ENCODE results near the gene GAL3ST2.

Gene GAL3ST2

GRCh38 chr2:241796209-241796608 lies 19.6 kb downstream of the GAL3ST2 start:
- no peaks in the 10 kb centered on the region for H3K36me3 ChIP-seq (ENCODE audit: control insufficient read depth, insufficient read depth, low read length)
- DNase-seq (ENCODE audit: extremely low read depth, insufficient read length): no peak
- TF ChIP-seq CTCF (IDR thresholded peaks at IDR 0.05; ENCODE audit: insufficient read depth, low read length, poor library complexity, severe bottlenecking): no peak

GRCh38 chr2:241796610-241797138 lies 20.1 kb downstream of the GAL3ST2 start:
- DNase-seq (ENCODE audit: extremely low read depth, insufficient read length): no peak
- TF ChIP-seq CTCF (IDR thresholded peaks at IDR 0.05; ENCODE audit: insufficient read depth, low read length, poor library complexity, severe bottlenecking): no peak
- Histone ChIP-seq H3K27me3 (replicated peaks; ENCODE audit: control insufficient read depth, insufficient read depth, low read length) (no peaks in the 10 kb centered on the region), H3K36me3 (ENCODE audit: control insufficient read depth, insufficient read depth, low read length) (no peaks in the 10 kb centered on the region), H3K4me3 (replicated peaks; ENCODE audit: low read depth, low read length) (no peak overlapping the region)

More at GRCh38 chr2:241796209-241796608, 19.6 kb downstream of the GAL3ST2 start:
- no peaks in the 10 kb centered on the region for H3K27me3 ChIP-seq (replicated peaks; ENCODE audit: control insufficient read depth, insufficient read depth, low read length)
- no peak overlapping the region for H3K4me3 ChIP-seq (replicated peaks; ENCODE audit: low read depth, low read length)

GRCh38 chr2:241797441-241798080 lies 20.9 kb downstream of the GAL3ST2 start:
- H3K4me3 ChIP-seq (replicated peaks; ENCODE audit: low read depth, low read length): no peak overlapping the region
- no peak for TF ChIP-seq CTCF (IDR thresholded peaks at IDR 0.05; ENCODE audit: insufficient read depth, low read length, poor library complexity, severe bottlenecking)
- H3K36me3 ChIP-seq (ENCODE audit: control insufficient read depth, insufficient read depth, low read length): no peaks in the 10 kb centered on the region
- no peak for DNase-seq (ENCODE audit: extremely low read depth, insufficient read length)
- no peaks in the 10 kb centered on the region for H3K27me3 ChIP-seq (replicated peaks; ENCODE audit: control insufficient read depth, insufficient read depth, low read length)

- no peak overlapping the region for H3K4me3 ChIP-seq (replicated peaks; ENCODE audit: low read depth, low read length)
These were observed 21.5 kb downstream of the GAL3ST2 start for GRCh38 chr2:241798081-241798630.

GRCh38 chr2:241798631-241799521 lies 22.3 kb downstream of the GAL3ST2 start:
- no peak overlapping the region for H3K4me3 ChIP-seq (replicated peaks; ENCODE audit: low read depth, low read length)
- DNase-seq (ENCODE audit: extremely low read depth, insufficient read length): no peak
- TF ChIP-seq CTCF (IDR thresholded peaks at IDR 0.05; ENCODE audit: insufficient read depth, low read length, poor library complexity, severe bottlenecking): no peak
- H3K27me3 ChIP-seq (replicated peaks; ENCODE audit: control insufficient read depth, insufficient read depth, low read length): no peaks in the 10 kb centered on the region
- no peaks in the 10 kb centered on the region for H3K36me3 ChIP-seq (ENCODE audit: control insufficient read depth, insufficient read depth, low read length)

More at GRCh38 chr2:241798081-241798630, 21.5 kb downstream of the GAL3ST2 start:
- no peak for DNase-seq (ENCODE audit: extremely low read depth, insufficient read length)
- H3K27me3 ChIP-seq (replicated peaks; ENCODE audit: control insufficient read depth, insufficient read depth, low read length): no peaks in the 10 kb centered on the region
- H3K36me3 ChIP-seq (ENCODE audit: control insufficient read depth, insufficient read depth, low read length): no peaks in the 10 kb centered on the region
- TF ChIP-seq CTCF (IDR thresholded peaks at IDR 0.05; ENCODE audit: insufficient read depth, low read length, poor library complexity, severe bottlenecking): no peak
